ENCODE measurements around the gene MEIS1. TPM values are rescaled to one million over a fixed set of nuclear protein-coding genes. Genes with fewer than 3 reads are reported as not detected.

MEIS1 gene
- total and polyA plus RNA-seq, 2 of the 8 experiments (the other 6 are each of a cell fraction or from before 2014, with no cell fraction given), result 0.17 to 1.2 TPM

- 85% methylated on average over 2 of the region's 2 CpGs; no CpG with 5 or more reads in 1 of the 2 experiments for WGBS, 2 experiments (ENCODE audit: extremely low coverage in 1 of 2, insufficient coverage in 1 of 2, insufficient read length in 1 of 2, insufficient replicate concordance in 2 of 2, low coverage in 1 of 2, low lambda C conversion rate in 2 of 2, missing lambda C conversion rate in 1 of 2)
- no peaks in the 10 kb centered on the region for H3K23me2 ChIP-seq (ENCODE audit: low read depth, low read length)
- H2BK20ac ChIP-seq (ENCODE audit: low read length), result no peak overlapping the region
- H3K4me1 ChIP-seq (replicated peaks in 1 of 4; ENCODE audit: control insufficient read depth in 3 of 4, insufficient read depth in 4 of 4, low read length in 3 of 4), result peaks cover 0 to 7% (median 4%) of the 10 kb centered on the region in 4 experiments; a peak in 3 of 7 replicates
- no peak overlapping the region for H4K5ac ChIP-seq (ENCODE audit: insufficient read length, low read depth, low read length)
- no peak overlapping the region for H2BK5ac ChIP-seq (ENCODE audit: low read depth, low read length)
- DNase-seq (ENCODE audit: low read depth in 1 of 2, low spot score in 2 of 2) (no peak), FAIRE-seq (no peak)
- H3K4ac ChIP-seq (replicated peaks; ENCODE audit: insufficient read length, low read depth, low read length), result no peak overlapping the region
- CTCF ChIA-PET (ENCODE audit: partially characterized antibody), result interaction anchor here (1.2 kb wide), 1 partner anchor 49 kb away, joined by 3 read pairs; no protein-coding TSS in a partner anchor
- TF ChIP-seq MAFK (IDR thresholded peaks at IDR 0.05; ENCODE audit: low read depth, low read length), result no peak
- TF ChIP-seq E2F6 (IDR thresholded peaks at IDR 0.05), result no peak
- TF ChIP-seq TAF7 (optimal IDR thresholded peaks at IDR 0.05; ENCODE audit: borderline replicate concordance, low read depth, low read length), result no peak
- TF ChIP-seq GTF2F1 (IDR thresholded peaks at IDR 0.05; ENCODE audit: borderline replicate concordance, low read depth, low read length), result no peak
- TF ChIP-seq BACH1 (IDR thresholded peaks at IDR 0.05; ENCODE audit: low read length), result no peak
- no peak for TF ChIP-seq SIRT6 (IDR thresholded peaks at IDR 0.05; ENCODE audit: low read length)
- no peak for TF ChIP-seq ZNF274 (IDR thresholded peaks at IDR 0.05; ENCODE audit: borderline replicate concordance, extremely low read depth, low read length)
- TF ChIP-seq TBP (IDR thresholded peaks at IDR 0.05; ENCODE audit: low read depth, low read length), result no peak
- no peak overlapping the region for H2BK15ac ChIP-seq (ENCODE audit: low read length)
- no peaks in the 10 kb centered on the region for H3K9me3 ChIP-seq (ENCODE audit: insufficient read depth in 2 of 2, low read depth in 1 of 2, low read length in 1 of 2)
- H2BK12ac ChIP-seq (ENCODE audit: low read depth, low read length), result no peak overlapping the region
- no peaks in the 10 kb centered on the region for H3K79me2 ChIP-seq (ENCODE audit: control insufficient read depth in 1 of 2, insufficient read depth in 2 of 2, low read length in 2 of 2)
- no peak overlapping the region for H3K56ac ChIP-seq (replicated peaks; ENCODE audit: insufficient read length, low read depth, low read length)
- no peak overlapping the region for H2AFZ ChIP-seq (ENCODE audit: low read length)
- no peak overlapping the region for H2BK120ac ChIP-seq (replicated peaks; ENCODE audit: low read depth, low read length)
- H3K14ac ChIP-seq (ENCODE audit: insufficient read length), result no peak overlapping the region
- no peaks in the 10 kb centered on the region for H3K36me3 ChIP-seq (ENCODE audit: control insufficient read depth in 2 of 4, insufficient read depth in 4 of 4, low read length in 3 of 4)
- H2AK5ac ChIP-seq (ENCODE audit: low read depth, low read length), result no peak overlapping the region
- H3K23ac ChIP-seq (ENCODE audit: insufficient read length), result no peak overlapping the region
- H4K91ac ChIP-seq (replicated peaks; ENCODE audit: insufficient read length, low read length), result no peak overlapping the region
- H3K4me2 ChIP-seq (ENCODE audit: insufficient read depth in 1 of 2, low read depth in 2 of 2, low read length in 2 of 2), result no peak overlapping the region
- H3K4me3 ChIP-seq (ENCODE audit: extremely low read depth in 1 of 4, insufficient read depth in 2 of 4, low read depth in 3 of 4, low read length in 4 of 4), result no peak overlapping the region
- no peak overlapping the region for H3K27ac ChIP-seq (ENCODE audit: low read depth, low read length)
- no peak overlapping the region for H4K8ac ChIP-seq (ENCODE audit: extremely low read depth, insufficient read depth, low read length)
- H3K9ac ChIP-seq (replicated peaks in 1 of 4; ENCODE audit: extremely low read depth in 1 of 4, low read depth in 3 of 4, low read length in 3 of 4), result no peak overlapping the region
- H4K20me1 ChIP-seq (replicated peaks in 1 of 2; ENCODE audit: control insufficient read depth in 1 of 2, insufficient read depth in 2 of 2, low read length in 2 of 2), result no peaks in the 10 kb centered on the region
- POLR2A ChIA-PET (ENCODE audit: partially characterized antibody), result no interaction called here
- H3K18ac ChIP-seq (ENCODE audit: extremely low read depth, low read length), result no peak overlapping the region
- H3K79me1 ChIP-seq (ENCODE audit: low read depth, low read length), result no peaks in the 10 kb centered on the region
- no peaks in the 10 kb centered on the region for H3K27me3 ChIP-seq (replicated peaks in 1 of 4; ENCODE audit: control insufficient read depth in 3 of 4, extremely low read depth in 1 of 4, insufficient read depth in 3 of 4, low read length in 3 of 4)
These were observed 91.3 kb downstream of the MEIS1 start for GRCh38 chr2:66526180-66526579.

Measured in H1 (cell line).